ENCODE results near the gene TMEM248. TPM values are rescaled to one million over a fixed set of nuclear protein-coding genes. Genes with fewer than 3 reads are reported as not detected.
"Not testable (repeated sequence)": the region's sequence is repeated elsewhere in the genome, so short reads cannot be mapped to it uniquely, and the experiment has no call there.

The TMEM248 gene
- total RNA-seq, 2 donors from 2014 or later, result 67.4 to 81.1 TPM

DNA sequence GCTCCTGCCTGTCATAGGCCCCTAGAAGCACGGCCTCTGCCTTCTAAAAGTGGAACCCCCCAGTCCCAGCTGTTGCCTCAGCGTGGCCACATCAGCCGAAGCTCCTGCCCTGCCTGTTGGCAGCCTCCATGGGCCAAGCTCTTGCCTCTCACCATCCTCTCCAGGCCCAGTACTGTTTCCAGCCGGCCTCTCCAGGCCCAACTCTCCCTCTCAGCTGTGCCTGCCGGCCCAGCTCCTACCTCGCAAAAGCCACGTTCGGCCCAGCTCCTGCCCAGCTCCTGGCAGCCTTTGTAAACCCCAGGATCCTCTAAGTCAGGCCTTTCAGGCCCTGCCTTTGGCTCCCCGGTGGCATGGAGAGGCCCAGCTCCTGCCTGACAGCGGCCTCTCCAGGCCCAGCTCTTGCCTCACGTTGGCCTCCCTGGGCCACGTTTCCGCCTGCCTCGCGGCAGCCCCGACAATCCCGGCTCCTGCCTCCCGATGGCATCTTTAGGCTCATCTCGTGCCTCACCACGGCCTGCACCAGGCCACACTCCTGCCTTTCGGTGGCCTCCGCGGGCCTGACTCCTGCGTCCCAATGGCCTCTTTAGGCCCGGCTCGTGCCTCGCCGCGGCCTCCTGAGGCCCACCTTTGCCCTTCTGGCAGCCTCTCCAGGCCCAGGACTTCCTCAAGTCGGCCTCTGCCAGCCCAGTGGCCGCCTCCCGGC is 17.5 kb upstream of the TMEM248 start:
- DNase-seq (ENCODE audit: low spot score in 2 of 2) (no peak), ATAC-seq (no peak)
- peak overlapping the region; percentile 9 to 23 for H3K27ac Mint-ChIP-seq
- H3K9me3 Mint-ChIP-seq, result no peaks in the 10 kb centered on the region
- no peaks in the 10 kb centered on the region for H3K36me3 Mint-ChIP-seq

DNA sequence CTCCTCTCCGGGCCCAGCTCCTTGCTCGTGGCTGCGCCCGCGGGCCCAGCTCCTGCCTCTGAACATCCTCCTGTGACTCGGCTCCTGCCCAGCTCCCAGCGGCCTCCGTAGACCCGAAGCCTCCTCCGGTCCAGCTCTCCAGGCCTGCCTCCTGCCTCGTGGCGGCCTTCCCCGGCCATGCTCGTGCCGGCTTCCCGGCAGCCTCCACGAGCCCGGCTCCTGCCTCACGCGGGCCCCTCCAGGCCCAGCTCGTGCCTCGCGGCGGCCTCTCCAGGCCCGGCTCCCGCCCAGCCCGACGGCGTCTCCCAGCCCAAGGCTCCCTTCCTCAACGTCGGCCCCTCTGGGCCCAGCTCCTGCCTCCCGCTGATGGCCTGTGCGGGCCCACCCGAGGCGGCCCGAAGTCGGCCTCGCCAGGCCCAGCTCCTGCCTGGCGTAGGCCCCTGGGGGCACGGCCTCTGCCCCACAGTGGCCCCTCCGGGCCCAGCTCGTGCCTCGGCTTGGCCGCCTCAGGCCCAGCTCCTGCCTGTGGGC is 16.9 kb upstream of the TMEM248 start:
- H3K27ac Mint-ChIP-seq, result no peak overlapping the region
- DNase-seq (ENCODE audit: low spot score in 2 of 2) (no peak), ATAC-seq (no peak)
- H3K9me3 Mint-ChIP-seq, result no peaks in the 10 kb centered on the region
- H3K36me3 Mint-ChIP-seq, result no peaks in the 10 kb centered on the region

DNA sequence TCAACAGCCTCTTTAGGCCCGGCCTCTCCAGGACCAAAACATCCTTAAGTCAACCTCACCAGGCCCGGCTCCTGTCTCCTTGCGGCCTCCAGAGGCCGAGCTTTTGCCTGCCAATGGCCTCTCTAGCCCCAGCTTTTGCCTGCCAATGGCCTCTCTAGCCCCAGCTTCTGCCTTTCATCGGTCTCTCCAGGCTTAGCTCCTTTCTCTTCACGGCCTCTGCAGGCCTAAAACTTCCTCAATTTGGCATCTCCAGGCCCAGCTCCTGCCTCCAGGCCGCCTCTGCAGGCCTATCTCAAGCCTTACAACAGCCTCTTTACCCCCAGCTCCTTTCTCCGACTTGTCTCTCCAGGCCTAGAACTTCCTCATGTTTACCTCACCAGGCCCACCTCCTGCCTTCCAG is 15.7 kb upstream of the TMEM248 start:
- Mint-ChIP-seq H3K9me3 (no peaks in the 10 kb centered on the region), H3K36me3 (no peaks in the 10 kb centered on the region), H3K27ac (peak overlapping the region; percentile 80 to 88)
- ATAC-seq, result no peak
- no peak for DNase-seq (ENCODE audit: low spot score in 2 of 2)

DNA sequence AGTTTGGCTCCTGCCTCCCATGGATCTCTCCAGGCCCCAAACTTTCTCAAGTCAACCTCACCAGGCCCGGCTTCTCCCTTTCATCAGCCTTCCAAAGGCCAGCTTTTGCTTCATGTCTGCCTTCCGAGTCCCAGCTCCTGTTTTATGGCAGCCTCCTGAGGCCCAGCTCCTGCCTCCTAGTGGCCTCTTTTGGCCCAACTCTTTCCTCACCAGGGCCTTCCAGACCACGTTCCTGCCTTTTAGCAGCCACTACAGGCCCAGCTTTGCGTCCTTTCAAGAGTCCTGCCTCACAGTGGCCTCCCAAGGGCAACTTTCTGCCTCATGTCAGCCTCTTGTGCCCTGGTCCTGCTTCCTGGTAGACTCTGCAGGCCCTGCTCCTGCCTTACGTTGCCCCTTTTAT is 15.3 kb upstream of the TMEM248 start:
- H3K27ac Mint-ChIP-seq, result peak overlapping the region; percentile 80 to 88
- H3K9me3 Mint-ChIP-seq, result no peaks in the 10 kb centered on the region
- no peak for DNase-seq (ENCODE audit: low spot score in 2 of 2)
- no peak for ATAC-seq
- H3K36me3 Mint-ChIP-seq, result no peaks in the 10 kb centered on the region

DNA sequence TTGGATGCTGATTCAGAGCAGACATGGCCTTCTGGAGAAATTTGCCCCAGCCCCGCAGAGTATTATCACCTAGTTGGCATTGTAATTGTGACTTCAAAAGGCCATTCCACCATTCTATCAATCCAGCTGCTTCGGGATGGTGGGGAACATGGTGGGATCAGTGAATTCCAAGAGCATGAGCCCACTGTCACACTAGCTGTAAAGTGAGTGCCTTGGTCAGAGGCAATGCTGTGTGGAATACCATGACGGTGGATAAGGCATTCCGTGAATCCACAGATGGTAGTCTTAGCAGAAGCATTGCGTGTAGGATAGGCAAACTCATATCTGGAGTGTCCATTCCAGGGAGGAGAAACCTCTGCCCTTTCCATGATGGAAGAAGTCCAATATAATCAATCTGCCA is 13.3 kb upstream of the TMEM248 start:
- DNase-seq (ENCODE audit: low spot score in 2 of 2) (no peak), ATAC-seq (no peak)
- no peaks in the 10 kb centered on the region for H3K36me3 Mint-ChIP-seq
- no peak overlapping the region for H3K27ac Mint-ChIP-seq
- no peaks in the 10 kb centered on the region for H3K9me3 Mint-ChIP-seq

DNA sequence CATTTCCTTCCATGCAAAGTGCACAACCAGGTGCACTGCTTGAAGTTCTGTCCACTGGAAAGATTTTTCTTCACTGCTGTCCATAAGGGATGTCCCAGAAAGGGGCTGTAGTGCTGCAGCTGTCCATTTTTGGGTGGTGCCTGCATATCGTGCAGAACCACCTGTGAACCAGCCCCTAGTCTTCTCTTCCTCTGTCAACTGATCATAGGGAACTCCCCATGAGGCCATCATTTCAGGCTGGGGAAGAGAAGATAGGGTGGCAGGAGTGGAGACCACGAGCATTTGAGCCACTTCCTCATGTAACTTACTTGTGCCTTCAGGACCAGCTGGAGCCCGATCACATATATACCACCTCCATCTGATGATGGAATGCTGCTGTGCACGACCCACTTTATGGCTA is 12.4 kb upstream of the TMEM248 start:
- H3K27ac Mint-ChIP-seq; DNase-seq (ENCODE audit: low spot score in 2 of 2); ATAC-seq; H3K9me3 Mint-ChIP-seq; H3K36me3 Mint-ChIP-seq: not testable (repeated sequence)

DNA sequence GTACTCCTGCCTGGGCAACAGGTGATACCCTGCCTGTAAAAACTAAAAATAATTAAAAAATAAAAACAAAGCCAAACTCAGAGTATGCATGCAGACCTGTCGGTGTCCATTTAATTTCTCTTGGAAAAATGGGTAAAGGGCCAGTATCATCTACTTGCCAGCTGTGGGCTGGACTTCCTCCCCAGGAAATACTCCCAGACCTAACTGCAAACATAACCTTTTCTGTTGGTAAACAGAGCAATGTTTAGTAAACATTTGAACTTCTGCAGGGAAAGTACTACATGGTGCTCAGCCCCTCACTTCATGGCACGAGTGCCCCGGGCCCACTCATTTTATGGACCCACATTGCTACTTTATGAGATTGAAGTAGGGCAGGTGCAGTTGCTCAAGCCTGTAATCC is 10.2 kb upstream of the TMEM248 start:
- H3K27ac Mint-ChIP-seq, result no peak overlapping the region
- DNase-seq (ENCODE audit: low spot score in 2 of 2) (no peak), ATAC-seq (no peak)
- no peaks in the 10 kb centered on the region for H3K9me3 Mint-ChIP-seq
- no peaks in the 10 kb centered on the region for H3K36me3 Mint-ChIP-seq

DNA sequence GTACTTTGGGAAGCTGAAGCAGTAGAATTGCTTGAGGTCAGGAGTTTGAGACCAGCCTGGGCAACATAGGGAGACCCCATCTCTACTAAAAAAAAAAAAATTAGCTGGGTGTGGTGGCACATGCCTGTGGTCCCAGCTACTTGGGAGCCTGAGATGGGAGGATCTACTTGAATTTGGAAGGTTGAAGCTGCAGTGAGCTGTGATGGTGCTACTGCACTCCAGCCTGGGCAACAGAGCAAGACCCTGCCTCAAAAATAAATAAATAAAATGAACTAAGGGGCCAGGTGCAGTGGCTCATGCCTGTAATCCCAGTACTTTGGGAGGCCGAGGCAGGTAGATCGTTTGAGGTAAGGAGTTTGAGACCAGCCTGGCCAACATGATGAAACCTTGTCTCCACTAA is 9.8 kb upstream of the TMEM248 start:
- H3K36me3 Mint-ChIP-seq; DNase-seq (ENCODE audit: low spot score in 2 of 2); H3K9me3 Mint-ChIP-seq; H3K27ac Mint-ChIP-seq; ATAC-seq: not testable (repeated sequence)

DNA sequence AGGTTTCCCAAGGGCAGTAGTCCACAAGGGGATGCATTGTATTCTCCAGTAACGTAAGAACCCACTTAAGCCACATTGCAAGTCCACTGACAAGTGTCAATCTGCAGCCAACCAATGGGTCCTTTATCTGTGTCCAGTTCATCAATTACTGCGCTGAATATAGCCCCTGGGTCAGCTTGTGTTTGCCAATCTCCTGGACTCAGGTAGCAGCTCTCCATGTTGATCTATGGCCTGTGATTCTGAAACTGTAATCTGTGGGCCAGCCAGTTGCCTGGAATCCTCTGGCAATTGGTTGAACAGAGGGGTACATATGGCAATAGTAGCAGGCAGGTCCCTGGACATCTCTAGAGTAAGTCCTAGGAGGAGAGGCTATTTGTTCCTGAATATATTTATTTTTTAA is 8.8 kb upstream of the TMEM248 start:
- H3K36me3 Mint-ChIP-seq, result no peaks in the 10 kb centered on the region
- no peak for DNase-seq (ENCODE audit: low spot score in 2 of 2)
- H3K9me3 Mint-ChIP-seq, result no peaks in the 10 kb centered on the region
- H3K27ac Mint-ChIP-seq, result no peak overlapping the region
- no peak for ATAC-seq

DNA sequence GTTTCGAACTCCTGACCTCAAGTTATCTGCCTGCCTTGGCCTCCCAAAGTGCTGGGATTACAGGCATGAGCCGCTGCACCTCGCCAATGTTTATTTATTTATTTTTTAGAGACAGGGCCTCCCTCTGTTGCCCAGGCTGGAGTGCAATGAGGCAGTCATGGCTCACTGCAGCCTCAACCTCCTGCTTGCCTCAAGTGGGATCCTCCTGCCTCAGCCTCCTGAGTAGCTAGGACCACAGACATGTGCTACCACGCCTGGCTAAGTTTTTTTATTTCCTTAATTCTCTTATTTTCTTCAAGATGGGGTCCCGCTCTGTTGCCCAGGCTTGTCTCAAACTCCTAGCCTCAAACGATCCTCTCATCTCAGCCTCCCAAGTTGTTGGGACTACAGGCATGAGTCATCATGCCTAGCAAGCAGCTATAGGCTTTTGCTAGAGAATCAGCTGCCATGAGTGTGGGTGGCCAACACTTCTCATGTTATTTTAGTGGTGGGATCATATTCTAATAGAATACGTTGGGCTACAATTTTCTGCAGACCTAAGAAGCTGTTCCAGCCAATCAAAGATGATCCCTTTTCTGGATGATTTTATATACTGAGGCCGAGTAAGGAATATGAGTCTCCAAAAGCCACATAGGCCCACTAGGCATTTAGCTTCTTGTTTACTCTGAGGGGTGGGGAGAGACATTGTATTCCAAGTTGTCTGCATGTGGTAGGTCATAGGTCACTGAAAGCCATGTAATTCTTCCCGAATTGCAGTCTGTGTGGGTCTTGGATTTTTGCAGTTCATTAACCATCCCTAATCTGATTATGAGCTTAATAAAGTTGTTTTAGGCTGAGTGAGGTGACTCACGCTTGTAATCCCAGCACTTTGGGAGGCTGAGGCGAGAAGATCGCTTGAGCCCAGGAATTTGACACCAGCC is 7.6 kb upstream of the TMEM248 start:
- Mint-ChIP-seq H3K9me3 (no peaks in the 10 kb centered on the region), H3K27ac (peak overlapping the region in 1 of 2 donors; percentile 12), H3K36me3 (no peaks in the 10 kb centered on the region)
- ATAC-seq (no peak), DNase-seq (ENCODE audit: low spot score in 2 of 2) (no peak)

DNA sequence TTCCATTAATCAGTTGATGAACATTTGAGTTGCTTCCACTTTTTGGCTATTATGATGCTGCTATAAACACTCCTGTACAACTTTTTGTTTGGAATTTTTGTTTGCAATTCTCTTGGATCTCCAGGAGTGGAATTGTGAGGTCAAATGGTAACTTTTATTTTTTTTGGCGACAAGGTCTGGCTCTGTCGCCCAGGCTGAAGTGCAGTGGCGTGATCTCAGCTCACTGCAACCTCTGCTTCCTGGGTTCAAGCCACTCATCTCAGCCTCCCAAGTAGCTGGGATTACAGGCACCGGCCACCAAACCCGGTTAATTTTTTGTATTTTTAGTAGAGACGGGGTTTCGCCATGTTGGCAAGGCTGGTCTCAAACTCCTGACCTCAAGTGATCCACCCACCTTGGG is 3.1 kb upstream of the TMEM248 start:
- H3K27ac Mint-ChIP-seq; DNase-seq (ENCODE audit: low spot score in 2 of 2); H3K9me3 Mint-ChIP-seq; ATAC-seq: not testable (repeated sequence)
- peaks cover 16 to 18% of the 10 kb centered on the region in 2 donors for H3K36me3 Mint-ChIP-seq

DNA sequence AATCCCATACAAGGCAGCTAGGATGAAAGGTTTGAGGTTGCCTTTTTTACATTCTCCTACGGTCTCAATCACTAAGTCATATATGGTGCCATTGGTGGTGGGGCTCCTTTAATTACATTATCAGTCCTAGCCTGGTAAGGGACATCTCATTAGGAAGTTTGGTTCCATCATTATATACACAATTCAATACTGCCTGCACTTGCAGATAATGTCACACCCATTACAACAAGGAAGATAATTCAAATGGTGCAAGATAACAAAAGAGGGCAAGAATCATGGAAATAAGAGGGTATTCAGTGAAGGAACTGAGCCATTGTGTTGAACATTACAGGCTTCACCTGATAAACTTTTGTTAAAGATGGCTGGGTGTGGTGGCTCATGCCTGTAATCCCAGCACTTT is 1.7 kb upstream of the TMEM248 start:
- DNase-seq (ENCODE audit: low spot score in 2 of 2), result no peak
- Mint-ChIP-seq H3K27ac (no peak overlapping the region), H3K36me3 (peaks cover 16 to 18% of the 10 kb centered on the region in 2 donors), H3K9me3 (no peaks in the 10 kb centered on the region)
- no peak for ATAC-seq

DNA sequence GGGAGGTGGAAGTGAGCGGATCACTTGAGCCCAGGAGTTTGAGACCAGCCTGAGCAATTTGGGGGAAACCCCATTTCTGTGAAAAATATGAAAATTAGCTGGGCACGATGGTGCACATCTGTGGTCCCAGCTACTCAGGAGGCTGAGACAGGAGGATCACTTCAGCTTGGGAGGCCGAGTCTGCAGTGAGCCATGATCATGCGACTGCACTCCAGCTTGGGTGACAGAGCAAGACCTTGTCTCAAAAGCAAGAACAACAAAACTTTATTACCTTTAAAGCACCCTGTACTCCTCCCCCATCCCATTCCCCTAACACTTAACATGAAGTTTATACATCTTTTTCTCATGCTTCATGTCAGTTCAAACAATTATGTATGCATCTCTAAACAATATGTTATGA is 1.3 kb upstream of the TMEM248 start:
- peak overlapping the region in 1 of 2 donors; percentile 55 for H3K27ac Mint-ChIP-seq
- H3K9me3 Mint-ChIP-seq, result no peaks in the 10 kb centered on the region
- no peak for ATAC-seq

DNA sequence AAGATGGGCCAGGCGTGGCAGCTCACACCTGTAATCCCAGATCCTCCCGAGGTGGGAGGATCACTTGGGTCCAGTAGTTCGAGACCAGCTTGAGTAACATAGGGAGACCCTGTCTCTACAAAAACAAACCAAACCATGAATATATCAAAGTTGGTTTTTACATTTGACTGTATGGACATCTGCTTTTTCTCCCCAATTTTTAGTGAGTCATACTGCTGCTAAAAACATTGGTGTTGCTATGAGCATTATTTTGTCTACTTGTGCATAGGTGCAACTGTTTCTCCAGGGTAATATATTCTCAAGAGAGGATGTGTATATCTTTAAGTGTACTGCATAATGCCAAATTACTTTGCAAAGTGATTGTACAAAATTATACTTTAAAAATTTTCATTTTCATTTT is 769 bp upstream of the TMEM248 start:
- no peaks in the 10 kb centered on the region for H3K9me3 Mint-ChIP-seq
- ATAC-seq (no peak), DNase-seq (ENCODE audit: low spot score in 2 of 2) (no peak)
- peak overlapping the region; percentile 55 to 88 for H3K27ac Mint-ChIP-seq
- peaks cover 16 to 22% of the 10 kb centered on the region in 2 donors for H3K36me3 Mint-ChIP-seq

More for the DNA sequence above, 1.3 kb upstream of the TMEM248 start:
- DNase-seq (ENCODE audit: low spot score in 2 of 2), result no peak
- H3K36me3 Mint-ChIP-seq, result peaks cover 16 to 18% of the 10 kb centered on the region in 2 donors

DNA sequence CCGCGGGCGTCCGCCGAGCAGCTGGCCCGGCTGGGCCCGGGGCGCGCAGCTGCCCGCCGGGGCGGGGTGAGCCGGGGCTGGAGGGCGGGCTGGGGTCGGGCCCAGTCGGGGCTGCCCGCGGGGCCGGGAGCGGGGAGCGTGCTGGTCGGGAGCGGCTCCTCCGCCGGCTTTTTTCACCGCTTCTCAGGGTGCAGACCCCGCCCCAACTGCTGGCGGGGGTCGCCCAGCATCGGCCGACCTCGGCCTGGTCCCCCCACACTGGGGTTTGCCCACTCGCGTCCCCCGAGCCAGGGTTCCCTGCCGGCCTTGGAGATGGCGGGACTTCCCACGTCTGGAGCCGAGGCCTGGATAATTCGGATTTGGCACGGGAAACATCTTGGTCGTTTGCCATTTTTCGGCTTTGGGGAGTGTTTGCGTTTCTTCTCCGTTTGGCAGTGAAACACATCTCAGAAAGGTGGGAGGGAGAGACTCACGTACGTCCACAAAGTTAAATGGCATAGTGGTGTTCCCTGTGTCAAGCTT is 432 bp downstream of the TMEM248 start:
- Mint-ChIP-seq H3K9me3 (no peaks in the 10 kb centered on the region), H3K27ac (peak overlapping the region; percentile 88 to 96), H3K36me3 (peaks cover 16 to 30% of the 10 kb centered on the region in 2 donors)
- peak in 1 of 2 donors; percentile 22 for DNase-seq (ENCODE audit: low spot score in 2 of 2)
- peak in 1 of 2 donors; percentile 30 for ATAC-seq

DNA sequence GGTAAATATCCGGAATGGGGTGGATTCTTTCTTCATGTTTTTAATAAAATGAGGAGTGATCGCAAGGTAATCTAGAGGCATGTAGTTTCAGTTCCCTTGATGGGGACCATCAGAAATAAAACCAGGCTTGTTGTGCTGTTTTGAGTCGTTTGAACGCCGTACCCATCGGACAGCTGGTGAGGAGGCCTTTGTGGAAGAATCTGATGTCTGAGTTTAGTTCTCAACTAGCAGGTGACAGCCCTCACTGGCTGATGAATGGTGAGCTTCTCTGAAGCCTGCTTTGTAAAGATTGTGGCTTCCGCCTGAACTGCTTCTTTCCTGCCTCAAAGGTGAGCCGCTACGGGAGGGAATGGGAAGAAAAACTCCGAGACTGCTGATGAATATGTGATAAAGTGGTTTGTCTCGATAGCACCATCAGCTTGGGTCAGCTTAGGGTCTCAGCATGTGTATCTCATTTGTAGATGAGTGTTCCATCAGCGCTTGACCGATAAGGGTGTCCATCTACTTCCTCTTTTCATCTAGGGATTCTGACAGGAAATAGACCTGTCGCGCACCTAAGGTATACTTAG is 977 bp downstream of the TMEM248 start:
- Mint-ChIP-seq H3K36me3 (peaks cover 16 to 33% of the 10 kb centered on the region in 2 donors), H3K27ac (peak overlapping the region; percentile 88 to 96), H3K9me3 (no peaks in the 10 kb centered on the region)
- ATAC-seq (no peak), DNase-seq (ENCODE audit: low spot score in 2 of 2) (peak in 1 of 2 donors; percentile 19)

DNA sequence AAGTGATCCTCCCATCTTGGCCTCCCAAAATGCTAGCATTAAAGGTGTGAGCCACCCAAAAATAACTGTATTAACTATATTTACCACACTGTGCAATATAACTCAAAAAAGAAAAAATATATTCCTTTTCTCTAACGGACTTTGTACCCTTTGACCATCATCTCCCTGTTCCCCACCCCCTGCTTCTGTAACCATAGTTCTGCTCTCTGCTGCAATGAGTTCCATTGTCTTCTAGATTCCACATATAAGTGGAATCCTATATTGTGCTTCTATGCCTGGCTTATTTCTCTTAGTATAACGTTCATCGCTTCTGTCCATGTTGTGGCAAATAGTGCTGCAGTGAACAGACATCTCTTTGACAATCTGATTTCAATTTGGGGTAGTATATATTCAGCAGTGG is 4.2 kb downstream of the TMEM248 start:
- Mint-ChIP-seq H3K27ac (peak overlapping the region in 1 of 2 donors; percentile 84), H3K9me3 (no peaks in the 10 kb centered on the region), H3K36me3 (peaks cover 16 to 62% of the 10 kb centered on the region in 2 donors)
- no peak for ATAC-seq
- no peak for DNase-seq (ENCODE audit: low spot score in 2 of 2)

Data from activated naive CD4-positive, alpha-beta T cell treated with anti-CD3 and anti-CD28 coated beads, Interleukin-2, amount 50 U/mL, for 72 hours (primary cell).